ENCODE measurements around the gene GRIFIN. TPM values are rescaled to one million over a fixed set of nuclear protein-coding genes. Genes with fewer than 3 reads are reported as not detected.

Gene GRIFIN
- total and polyA plus RNA-seq, 9 donors = 0.19 TPM; not detected in 8

DNA sequence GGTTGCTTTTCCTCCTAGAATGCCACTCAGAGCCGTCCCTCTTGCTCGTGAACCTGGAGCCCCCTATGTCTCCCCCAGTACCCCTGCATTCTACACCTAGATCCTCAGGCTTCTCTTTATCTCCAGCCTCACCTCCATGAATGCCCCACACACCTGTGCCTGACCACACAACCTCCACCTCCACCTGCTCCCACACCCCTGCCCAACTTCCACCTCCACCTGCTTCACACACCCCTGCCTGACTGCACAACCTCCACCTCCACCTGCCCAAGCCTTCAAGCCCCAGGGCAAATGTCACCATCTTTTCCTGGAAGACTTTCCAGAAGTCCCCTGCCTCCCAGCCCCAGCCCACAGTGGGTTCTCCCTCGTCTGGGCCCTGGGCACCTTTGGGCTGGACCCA is 36.5 kb upstream of the GRIFIN start:
- H3K9me3 ChIP-seq (replicated peaks; ENCODE audit: control insufficient read depth, low read depth, low read length) = no peaks in the 10 kb centered on the region
- DNase-seq = no peak
- WGBS (ENCODE audit: insufficient coverage) = 72% methylated on average over 2 of the region's 3 CpGs
- peaks cover 98% of the 10 kb centered on the region for H3K4me1 ChIP-seq (ENCODE audit: control insufficient read depth, insufficient read depth, low read length)
- no peak overlapping the region for H3K27ac ChIP-seq (ENCODE audit: low read length)
- H3K4me3 ChIP-seq (ENCODE audit: low read length) = no peak overlapping the region
- peaks cover 7% of the 10 kb centered on the region for H3K27me3 ChIP-seq (ENCODE audit: control insufficient read depth, insufficient read depth, low read length)
- H3K36me3 ChIP-seq (ENCODE audit: control insufficient read depth, insufficient read depth, low read length) = no peaks in the 10 kb centered on the region

DNA sequence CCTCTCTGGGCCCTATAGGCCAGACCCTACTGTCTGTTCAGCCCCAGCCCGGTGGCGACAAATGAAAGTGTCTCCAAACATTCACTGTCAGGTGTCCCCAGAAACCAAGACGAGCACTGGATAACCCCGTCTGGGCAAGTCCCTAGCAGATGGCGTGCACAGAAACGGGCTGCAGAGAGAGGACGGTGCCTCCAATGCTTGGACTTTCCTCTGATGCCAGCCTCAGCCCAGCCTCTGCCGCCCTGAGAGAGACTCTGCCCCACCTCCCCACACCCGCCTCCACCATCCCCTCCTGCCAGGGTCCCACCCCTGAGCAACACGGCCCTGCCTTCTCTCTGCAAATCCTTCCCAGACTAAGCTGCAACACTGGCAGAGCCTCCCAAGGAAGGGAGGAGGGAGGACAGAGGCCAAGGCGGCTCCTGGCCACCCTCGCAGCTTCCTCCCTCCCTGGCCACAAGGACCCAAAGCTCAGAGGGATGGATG is 36.0 kb upstream of the GRIFIN start:
- Histone ChIP-seq H3K4me1 (ENCODE audit: control insufficient read depth, insufficient read depth, low read length) (peaks cover 98% of the 10 kb centered on the region), H3K27me3 (ENCODE audit: control insufficient read depth, insufficient read depth, low read length) (peaks cover 5% of the 10 kb centered on the region), H3K4me3 (ENCODE audit: low read length) (no peak overlapping the region), H3K36me3 (ENCODE audit: control insufficient read depth, insufficient read depth, low read length) (no peaks in the 10 kb centered on the region), H3K27ac (ENCODE audit: low read length) (no peak overlapping the region), H3K9me3 (replicated peaks; ENCODE audit: control insufficient read depth, low read depth, low read length) (no peaks in the 10 kb centered on the region)
- DNase-seq = peak; percentile 76
- WGBS (ENCODE audit: insufficient coverage) = 46% methylated on average over 10 of the region's 12 CpGs

DNA sequence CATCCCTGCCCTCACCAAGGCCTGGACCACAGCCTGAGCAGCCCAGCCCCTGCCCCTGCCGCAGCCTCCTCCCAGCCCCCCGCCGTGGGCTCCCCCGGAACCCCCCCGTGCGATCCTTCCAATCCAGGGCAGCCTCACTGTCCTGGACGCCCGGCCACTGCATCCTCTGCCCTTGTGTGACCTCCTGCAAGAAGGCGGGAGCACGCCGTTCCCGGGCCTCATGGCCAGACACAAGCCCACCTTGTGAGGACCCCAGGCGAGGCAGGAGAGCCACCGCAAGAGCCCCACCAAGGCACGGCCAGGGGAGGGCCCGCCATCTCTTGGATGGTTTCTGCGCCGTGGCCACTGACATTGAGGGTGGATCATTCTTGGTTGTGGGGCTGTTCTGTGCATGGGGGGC is 35.6 kb upstream of the GRIFIN start:
- DNase-seq = no peak
- Histone ChIP-seq H3K36me3 (ENCODE audit: control insufficient read depth, insufficient read depth, low read length) (no peaks in the 10 kb centered on the region), H3K9me3 (replicated peaks; ENCODE audit: control insufficient read depth, low read depth, low read length) (no peaks in the 10 kb centered on the region), H3K27me3 (ENCODE audit: control insufficient read depth, insufficient read depth, low read length) (peaks cover 5% of the 10 kb centered on the region), H3K4me3 (ENCODE audit: low read length) (no peak overlapping the region), H3K4me1 (ENCODE audit: control insufficient read depth, insufficient read depth, low read length) (peaks cover 95% of the 10 kb centered on the region), H3K27ac (ENCODE audit: low read length) (no peak overlapping the region)
- WGBS (ENCODE audit: insufficient coverage) = 45% methylated on average over 12 of the region's 18 CpGs

DNA sequence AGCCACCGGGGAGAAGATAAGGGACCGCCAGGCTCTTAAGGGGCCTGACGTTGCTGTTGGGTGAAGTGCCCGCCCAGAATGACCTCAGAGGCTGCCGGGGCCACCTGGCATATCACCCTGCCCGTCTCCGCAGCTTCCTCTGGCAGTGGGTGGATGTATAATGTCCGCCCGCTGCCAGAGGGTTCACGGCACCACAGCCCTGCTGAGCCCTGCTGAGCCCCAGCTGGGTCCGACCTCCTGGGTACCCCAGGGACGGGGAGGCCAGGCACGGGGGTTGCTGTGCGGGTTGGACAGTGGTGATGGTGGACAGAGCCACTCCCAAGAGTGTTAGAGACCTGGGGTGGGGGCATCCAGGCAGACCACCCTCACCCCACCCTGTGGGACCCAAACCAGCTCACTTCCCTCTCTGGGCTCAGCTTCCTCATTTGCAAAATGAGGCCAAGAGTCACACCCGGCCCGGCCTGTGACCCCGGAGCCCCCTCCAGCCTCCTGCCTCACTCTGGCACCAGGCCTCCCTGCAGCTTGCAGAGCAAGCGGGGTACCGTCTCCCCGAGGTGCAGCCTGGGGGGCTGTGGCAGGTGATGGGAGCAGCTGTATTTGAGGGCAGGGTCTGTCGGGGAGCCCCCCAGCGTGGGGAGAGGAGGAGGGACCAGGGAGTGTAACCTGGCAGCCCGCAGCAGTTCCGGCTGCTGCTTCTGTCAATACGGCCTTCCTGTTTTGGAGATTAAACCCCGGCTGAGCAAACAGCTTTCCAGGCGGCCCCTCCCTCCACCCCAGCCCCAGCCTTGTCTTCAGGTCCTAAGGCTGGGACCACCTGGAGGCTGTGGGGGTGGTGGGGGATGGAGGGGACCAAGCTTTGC is 34.9 kb upstream of the GRIFIN start:
- no peak for DNase-seq
- Histone ChIP-seq H3K36me3 (ENCODE audit: control insufficient read depth, insufficient read depth, low read length) (no peaks in the 10 kb centered on the region), H3K9me3 (replicated peaks; ENCODE audit: control insufficient read depth, low read depth, low read length) (no peaks in the 10 kb centered on the region), H3K4me1 (ENCODE audit: control insufficient read depth, insufficient read depth, low read length) (peaks cover 89% of the 10 kb centered on the region), H3K4me3 (ENCODE audit: low read length) (no peak overlapping the region), H3K27me3 (ENCODE audit: control insufficient read depth, insufficient read depth, low read length) (peaks cover 5% of the 10 kb centered on the region), H3K27ac (ENCODE audit: low read length) (peak overlapping the region; percentile 6)
- WGBS (ENCODE audit: insufficient coverage) = 50% methylated on average over 15 of the region's 27 CpGs

DNA sequence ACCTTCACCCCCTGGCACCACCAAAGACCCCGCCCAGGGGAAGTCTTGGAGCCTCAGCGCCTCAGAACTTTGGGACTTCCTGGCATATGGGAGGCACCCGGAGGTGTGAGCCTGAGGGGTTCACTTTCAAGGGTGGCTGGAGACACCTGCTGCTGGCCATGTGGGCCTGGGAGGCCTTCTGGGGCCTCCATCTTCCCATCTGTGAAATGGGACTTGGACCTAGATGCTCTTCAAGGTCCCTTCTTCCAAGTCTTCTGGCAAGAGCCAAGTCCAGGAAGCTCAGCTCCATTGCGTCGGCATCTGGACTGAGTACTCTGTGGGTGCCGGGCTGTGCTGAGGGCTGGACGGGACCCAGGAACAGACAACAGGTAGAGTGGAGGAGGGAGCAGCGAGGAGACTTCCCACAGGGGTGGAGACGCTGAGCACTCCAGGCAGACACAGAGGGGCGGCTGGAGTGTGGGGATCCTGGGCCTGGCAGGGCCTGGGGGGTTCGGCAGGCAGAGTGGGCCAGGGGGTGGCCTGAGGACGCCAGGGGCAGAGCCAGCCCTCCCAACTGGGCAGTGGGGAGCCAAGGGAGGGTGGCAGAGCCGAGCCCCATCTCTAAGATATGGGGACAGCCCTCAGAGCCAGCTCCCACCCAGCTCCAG is 34.1 kb upstream of the GRIFIN start:
- no peaks in the 10 kb centered on the region for H3K36me3 ChIP-seq (ENCODE audit: control insufficient read depth, insufficient read depth, low read length)
- H3K4me1 ChIP-seq (ENCODE audit: control insufficient read depth, insufficient read depth, low read length) = peaks cover 83% of the 10 kb centered on the region
- 84% methylated on average over 12 of the region's 13 CpGs for WGBS (ENCODE audit: insufficient coverage)
- no peak overlapping the region for H3K4me3 ChIP-seq (ENCODE audit: low read length)
- H3K27me3 ChIP-seq (ENCODE audit: control insufficient read depth, insufficient read depth, low read length) = peaks cover 7% of the 10 kb centered on the region
- no peaks in the 10 kb centered on the region for H3K9me3 ChIP-seq (replicated peaks; ENCODE audit: control insufficient read depth, low read depth, low read length)
- H3K27ac ChIP-seq (ENCODE audit: low read length) = no peak overlapping the region
- DNase-seq = no peak

DNA sequence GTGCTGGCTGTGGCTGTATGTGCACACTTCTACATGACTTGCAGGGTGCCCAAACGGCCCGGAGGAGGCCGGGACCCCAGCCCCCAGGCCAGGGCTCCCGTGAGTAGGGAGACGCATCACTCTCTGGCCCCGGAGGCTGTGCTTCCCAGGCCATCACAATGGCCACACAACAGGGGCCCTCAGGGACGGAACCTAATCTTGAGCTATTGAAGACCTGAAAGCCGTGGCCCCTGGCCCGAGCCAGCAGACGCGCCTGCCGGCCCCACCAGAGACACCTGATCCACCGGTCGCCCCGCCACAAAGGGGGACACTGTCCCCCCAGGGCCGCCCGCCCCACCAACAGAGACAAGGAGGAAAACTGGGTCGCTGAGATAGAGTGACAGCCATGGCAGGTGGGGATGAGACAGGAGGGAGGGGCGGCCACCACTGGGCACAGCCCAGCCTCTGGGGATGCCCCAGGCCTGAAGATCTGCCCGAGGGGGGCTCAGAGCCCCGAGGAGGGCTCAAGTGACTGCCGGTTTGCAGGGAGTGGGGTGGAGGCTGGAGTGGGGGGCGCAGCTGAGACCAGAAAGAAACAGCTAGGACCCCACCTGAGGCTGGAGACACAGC is 33.2 kb upstream of the GRIFIN start:
- Histone ChIP-seq H3K4me1 (ENCODE audit: control insufficient read depth, insufficient read depth, low read length) (peaks cover 82% of the 10 kb centered on the region), H3K36me3 (ENCODE audit: control insufficient read depth, insufficient read depth, low read length) (no peaks in the 10 kb centered on the region), H3K27me3 (ENCODE audit: control insufficient read depth, insufficient read depth, low read length) (peaks cover 7% of the 10 kb centered on the region), H3K27ac (ENCODE audit: low read length) (peak overlapping the region; percentile 7), H3K4me3 (ENCODE audit: low read length) (no peak overlapping the region), H3K9me3 (replicated peaks; ENCODE audit: control insufficient read depth, low read depth, low read length) (no peaks in the 10 kb centered on the region)
- WGBS (ENCODE audit: insufficient coverage) = 60% methylated on average over 18 of the region's 23 CpGs
- no peak for DNase-seq

DNA sequence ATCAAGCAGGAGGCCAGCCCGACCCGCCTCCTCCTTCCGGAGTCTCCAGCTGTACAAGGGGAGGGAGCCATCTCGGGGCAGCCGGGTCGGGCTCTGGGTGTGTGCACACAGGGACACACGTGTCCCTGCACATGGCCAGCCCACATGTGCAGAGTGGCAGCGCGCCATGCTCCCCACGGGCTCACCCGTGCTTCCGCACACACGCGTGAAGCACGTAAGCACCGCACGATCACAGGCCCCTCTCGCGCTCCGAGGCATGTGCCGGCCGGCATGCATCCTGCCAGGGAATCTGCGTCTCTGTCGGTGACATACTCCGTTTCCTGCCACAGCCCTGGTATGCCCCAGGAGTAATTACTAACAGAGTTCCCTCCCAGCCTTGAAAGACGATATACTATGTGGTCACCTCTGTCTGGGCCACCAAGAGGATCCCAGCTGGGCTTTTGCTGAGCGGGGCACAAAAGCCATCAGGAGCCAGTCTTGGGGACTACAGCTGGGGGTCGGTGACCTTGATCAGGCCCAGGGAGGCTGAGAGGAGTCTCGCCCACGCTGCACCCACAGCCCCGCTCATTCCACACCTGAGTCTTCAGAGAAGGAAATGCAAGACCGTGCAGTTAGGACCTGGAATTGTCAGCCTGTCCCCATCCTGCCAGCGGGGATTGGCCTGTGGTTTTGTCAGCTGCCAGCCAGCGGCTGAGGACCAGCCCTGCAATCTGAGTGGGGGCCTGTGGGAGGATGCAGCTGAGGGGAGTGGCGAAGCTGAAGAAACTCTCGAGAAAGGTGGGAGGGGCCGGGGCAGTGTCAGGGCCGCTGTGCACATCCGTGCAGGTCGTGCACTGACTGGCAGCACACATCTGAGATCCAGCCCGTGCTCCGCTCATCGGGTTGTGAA is 32.4 kb upstream of the GRIFIN start:
- Histone ChIP-seq H3K27ac (ENCODE audit: low read length) (peak overlapping the region; percentile 76), H3K27me3 (ENCODE audit: control insufficient read depth, insufficient read depth, low read length) (peaks cover 7% of the 10 kb centered on the region), H3K4me1 (ENCODE audit: control insufficient read depth, insufficient read depth, low read length) (peaks cover 82% of the 10 kb centered on the region), H3K36me3 (ENCODE audit: control insufficient read depth, insufficient read depth, low read length) (no peaks in the 10 kb centered on the region), H3K9me3 (replicated peaks; ENCODE audit: control insufficient read depth, low read depth, low read length) (no peaks in the 10 kb centered on the region), H3K4me3 (ENCODE audit: low read length) (no peak overlapping the region)
- DNase-seq = peak; percentile 75
- WGBS (ENCODE audit: insufficient coverage) = 21% methylated on average over 41 of the region's 43 CpGs

DNA sequence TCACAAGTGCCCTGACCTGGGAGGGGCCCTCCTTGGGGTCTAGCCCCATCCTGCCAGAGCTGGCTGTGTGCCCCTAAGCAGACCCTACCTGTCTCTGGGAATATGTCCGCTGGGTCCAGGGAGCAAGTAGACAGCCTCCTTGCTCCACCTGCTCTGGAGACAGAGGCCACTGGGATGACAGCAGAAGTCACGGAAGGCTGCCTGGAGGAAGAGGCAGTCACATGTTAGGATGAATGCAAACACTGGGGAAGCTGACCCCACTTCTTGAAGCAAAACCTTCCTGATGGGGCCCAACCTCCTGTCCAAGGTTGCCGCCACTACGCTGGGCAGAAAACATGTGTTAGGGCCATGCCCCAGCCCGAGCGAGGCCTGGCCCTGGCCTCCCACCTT is 31.7 kb upstream of the GRIFIN start:
- peaks cover 82% of the 10 kb centered on the region for H3K4me1 ChIP-seq (ENCODE audit: control insufficient read depth, insufficient read depth, low read length)
- H3K36me3 ChIP-seq (ENCODE audit: control insufficient read depth, insufficient read depth, low read length) = no peaks in the 10 kb centered on the region
- WGBS (ENCODE audit: insufficient coverage) = 70% methylated on average over 5 of the region's 6 CpGs
- H3K27me3 ChIP-seq (ENCODE audit: control insufficient read depth, insufficient read depth, low read length) = peaks cover 7% of the 10 kb centered on the region
- H3K4me3 ChIP-seq (ENCODE audit: low read length) = no peak overlapping the region
- H3K9me3 ChIP-seq (replicated peaks; ENCODE audit: control insufficient read depth, low read depth, low read length) = no peaks in the 10 kb centered on the region
- H3K27ac ChIP-seq (ENCODE audit: low read length) = peak overlapping the region; percentile 76
- DNase-seq = no peak

DNA sequence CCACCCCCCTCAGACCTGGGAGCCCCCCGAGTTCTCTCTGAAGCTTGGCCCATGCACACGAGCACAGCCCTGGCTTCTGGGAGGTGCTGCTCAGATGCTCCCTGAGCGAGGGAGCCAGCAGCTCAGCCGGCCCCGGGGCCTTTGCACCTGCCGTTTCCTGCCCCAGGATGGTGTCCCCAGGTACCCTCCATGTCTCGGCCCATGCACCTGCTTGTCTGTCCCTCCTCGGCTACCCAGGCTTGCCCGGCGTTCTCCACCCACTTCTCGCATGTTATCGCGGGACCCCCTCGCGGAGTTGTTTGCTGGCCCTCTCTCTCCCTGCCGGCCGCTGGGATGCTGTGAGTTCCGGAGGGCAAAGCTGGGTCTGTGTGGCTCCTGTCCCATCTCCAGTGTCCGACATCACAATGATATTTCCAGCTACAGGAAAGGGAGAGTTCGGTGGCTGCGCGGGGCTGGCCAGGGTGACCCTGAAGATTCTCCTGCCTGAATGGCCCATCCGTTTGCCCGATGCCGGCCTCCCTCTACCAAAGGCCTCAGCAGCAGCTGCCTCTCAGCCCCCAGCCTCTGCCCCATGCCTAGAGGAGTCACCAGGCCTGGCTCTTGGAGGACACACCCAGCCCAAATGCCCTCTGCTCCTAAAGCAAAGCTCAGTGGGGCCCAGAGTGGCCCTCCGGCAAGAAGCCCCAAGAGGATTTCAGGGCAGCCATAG is 31.2 kb upstream of the GRIFIN start:
- Histone ChIP-seq H3K27me3 (ENCODE audit: control insufficient read depth, insufficient read depth, low read length) (peaks cover 7% of the 10 kb centered on the region), H3K4me3 (ENCODE audit: low read length) (no peak overlapping the region), H3K4me1 (ENCODE audit: control insufficient read depth, insufficient read depth, low read length) (peaks cover 81% of the 10 kb centered on the region), H3K27ac (ENCODE audit: low read length) (no peak overlapping the region), H3K9me3 (replicated peaks; ENCODE audit: control insufficient read depth, low read depth, low read length) (no peaks in the 10 kb centered on the region), H3K36me3 (ENCODE audit: control insufficient read depth, insufficient read depth, low read length) (no peaks in the 10 kb centered on the region)
- no peak for DNase-seq
- 67% methylated on average over 15 of the region's 26 CpGs for WGBS (ENCODE audit: insufficient coverage)

Data from muscle of leg (tissue), 11 donors.